ENCODE data around the gene SEC24B.

SEC24B gene

GRCh38 chr4:109589605-109590004, 156.0 kb downstream of the SEC24B start:
- H3K27me3 ChIP-seq (ENCODE audit: low read depth, low read length) = no peaks in the 10 kb centered on the region
- H3K27ac ChIP-seq (ENCODE audit: low read length) = no peak overlapping the region
- H3K9ac ChIP-seq (ENCODE audit: low read length) = no peak overlapping the region
- H3K4me3 ChIP-seq (ENCODE audit: low read length) = no peak overlapping the region
- H3K4me2 ChIP-seq (ENCODE audit: low read length) = no peak overlapping the region
- no peaks in the 10 kb centered on the region for H3K9me3 ChIP-seq (ENCODE audit: insufficient read depth, low read length)
- TF ChIP-seq, protein P1, sequence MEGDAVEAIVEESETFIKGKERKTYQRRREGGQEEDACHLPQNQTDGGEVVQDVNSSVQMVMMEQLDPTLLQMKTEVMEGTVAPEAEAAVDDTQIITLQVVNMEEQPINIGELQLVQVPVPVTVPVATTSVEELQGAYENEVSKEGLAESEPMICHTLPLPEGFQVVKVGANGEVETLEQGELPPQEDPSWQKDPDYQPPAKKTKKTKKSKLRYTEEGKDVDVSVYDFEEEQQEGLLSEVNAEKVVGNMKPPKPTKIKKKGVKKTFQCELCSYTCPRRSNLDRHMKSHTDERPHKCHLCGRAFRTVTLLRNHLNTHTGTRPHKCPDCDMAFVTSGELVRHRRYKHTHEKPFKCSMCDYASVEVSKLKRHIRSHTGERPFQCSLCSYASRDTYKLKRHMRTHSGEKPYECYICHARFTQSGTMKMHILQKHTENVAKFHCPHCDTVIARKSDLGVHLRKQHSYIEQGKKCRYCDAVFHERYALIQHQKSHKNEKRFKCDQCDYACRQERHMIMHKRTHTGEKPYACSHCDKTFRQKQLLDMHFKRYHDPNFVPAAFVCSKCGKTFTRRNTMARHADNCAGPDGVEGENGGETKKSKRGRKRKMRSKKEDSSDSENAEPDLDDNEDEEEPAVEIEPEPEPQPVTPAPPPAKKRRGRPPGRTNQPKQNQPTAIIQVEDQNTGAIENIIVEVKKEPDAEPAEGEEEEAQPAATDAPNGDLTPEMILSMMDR (IDR thresholded peaks at IDR 0.05; ENCODE audit: low read depth, low read length) = no peak
- no peak for TF ChIP-seq EZH2phosphoT487 (IDR thresholded peaks at IDR 0.05; ENCODE audit: low read depth)
- no peak overlapping the region for H2AFZ ChIP-seq (ENCODE audit: low read depth, low read length)
- H3K4me1 ChIP-seq (ENCODE audit: low read length) = peaks cover 19% of the 10 kb centered on the region
- H3K79me2 ChIP-seq (ENCODE audit: low read length) = peaks cover 7% of the 10 kb centered on the region; the same call in 1 of the 2 replicates
- H3K36me3 ChIP-seq (replicated peaks; ENCODE audit: low read depth, low read length) = no peaks in the 10 kb centered on the region
- 0 out of 2 replicates have a peak, but pooled peaks cover 4% of the 10 kb centered on the region for H4K20me1 ChIP-seq (ENCODE audit: insufficient read depth, low read length)
